Endothelial cell of umbilical vein (primary cell): ENCODE measurements around the gene TMEM252. TPM values are rescaled to one million over a fixed set of nuclear protein-coding genes. Genes with fewer than 3 reads are reported as not detected.

Experiments used
- BruUV-seq: library from RNA; stranded (reverse); fragments of 400-500 nt; replicated peaks from 2 replicates; lab custom pipeline; 2021; lab: Mats Ljungman, UMichigan
- CTCF ChIA-PET: fragments of 300-600, 350-600 bp; sonication (Branson Sonifier 250); formaldehyde crosslinking; loops from one replicate; lab custom pipeline; 2021; ENCODE audit warnings: antibody characterized with exemption, inconsistent platforms; lab: Charles Lee
- POLR2A ChIA-PET: fragments of 300-600, 350-600 bp; sonication (Branson Sonifier 250); formaldehyde crosslinking; loops from one replicate; lab custom pipeline; 2021; ENCODE audit warnings: antibody characterized with exemption, inconsistent platforms; lab: Charles Lee
- DNase-seq: peaks from one replicate; pipeline ENCODE4 v3.0.0-alpha.2; 2011; ENCODE audit warnings: low read depth, low spot score
- FAIRE-seq: peaks from 2 replicates; lab custom pipeline; 2011; peaks lifted over from hg19 to GRCh38; lab: Jason Lieb, UNC
- H2AFZ ChIP-seq: 2 replicates; pipeline ENCODE4 v1.6.0; 2012; ENCODE audit warnings: low read depth, low read length, control low read depth, inconsistent platforms
- H3K27ac ChIP-seq: 2 replicates; pipeline ENCODE4 v1.5.1; 2011; ENCODE audit warnings: low read depth, mild to moderate bottlenecking, control low read depth, low read length, moderate library complexity; ENCODE audit not compliant: insufficient read depth
- H3K27me3 ChIP-seq, 2 experiments: 2 replicates each; pipeline versions ENCODE4 v1.6.0 to v1.6.1; 2011; ENCODE audit warnings: low read length in 2 of 2, mixed read lengths in 1 of 2; ENCODE audit not compliant: control insufficient read depth in 2 of 2, insufficient read depth in 2 of 2
- H3K36me3 ChIP-seq, 2 experiments: 2 replicates in 1 of 2; 3 replicates in 1 of 2; pipeline ENCODE4 v1.5.1; 2011; ENCODE audit warnings: low read length in 2 of 2, mild to moderate bottlenecking in 1 of 2, moderate library complexity in 1 of 2; ENCODE audit not compliant: control insufficient read depth in 2 of 2, insufficient read depth in 2 of 2; ENCODE audit errors: extremely low read depth in 1 of 2
- H3K4me1 ChIP-seq: 3 replicates; pipeline ENCODE4 v1.5.1; 2011; ENCODE audit warnings: mild to moderate bottlenecking, low read length; ENCODE audit not compliant: control insufficient read depth, insufficient read depth; ENCODE audit errors: extremely low read depth
- H3K4me2 ChIP-seq: 2 replicates; pipeline ENCODE4 v1.6.1; 2011; ENCODE audit warnings: low read length, control low read depth, mixed read lengths; ENCODE audit not compliant: insufficient read depth
- H3K4me3 ChIP-seq, 3 experiments: fragments of 200-600 bp in 1 of 3; sonication (generic), shearing (Covaris generic) in 1 of 3; replicated peaks in 1 of 3; 2 replicates each; pipeline ENCODE4 v1.5.1; 2011 to 2016; ENCODE audit warnings: control low read depth in 3 of 3, low read length in 3 of 3, mild to moderate bottlenecking in 2 of 3, inconsistent platforms in 1 of 3, low read depth in 1 of 3, moderate library complexity in 1 of 3; ENCODE audit not compliant: insufficient read depth in 1 of 3
- H3K79me2 ChIP-seq: 2 replicates; pipeline ENCODE4 v1.6.0; 2012; ENCODE audit warnings: low read length, inconsistent platforms; ENCODE audit not compliant: control insufficient read depth, insufficient read depth
- H3K9ac ChIP-seq: replicated peaks from 2 replicates; pipeline ENCODE3; 2011; ENCODE audit warnings: low read length, control low read depth; ENCODE audit not compliant: insufficient read depth; ENCODE audit errors: extremely low read depth
- H3K9me1 ChIP-seq: replicated peaks from 3 replicates; pipeline ENCODE4 v1.6.0; 2011; ENCODE audit warnings: mild to moderate bottlenecking, low read length; ENCODE audit not compliant: control insufficient read depth, insufficient read depth; ENCODE audit errors: extremely low read depth
- H3K9me3 ChIP-seq: replicated peaks from 2 replicates; pipeline ENCODE4 v1.5.1; 2012; ENCODE audit warnings: low read length, inconsistent platforms; ENCODE audit not compliant: control insufficient read depth, insufficient read depth
- H4K20me1 ChIP-seq: replicated peaks from 2 replicates; pipeline ENCODE3; 2011; ENCODE audit warnings: mild to moderate bottlenecking, low read length; ENCODE audit not compliant: control insufficient read depth, insufficient read depth; ENCODE audit errors: extremely low read depth
- CTCF ChIP-seq, 2 donors: IDR thresholded peaks; 1 replicate in 1 of 2; 2 replicates in 1 of 2; pipeline ENCODE4 v1.5.1; 2011; ENCODE audit warnings: low read length in 2 of 2, mild to moderate bottlenecking in 2 of 2, moderate library complexity in 2 of 2, control low read depth in 1 of 2, inconsistent platforms in 1 of 2, low read depth in 1 of 2; ENCODE audit not compliant: insufficient read depth in 1 of 2; ENCODE audit errors: extremely low read depth in 1 of 2
- EZH2 ChIP-seq: IDR thresholded peaks from 2 replicates; pipeline ENCODE4 v1.6.1; 2012; ENCODE audit warnings: borderline replicate concordance, low read depth, mild to moderate bottlenecking, moderate library complexity, low read length, inconsistent platforms; ENCODE audit not compliant: severe bottlenecking
- FOS ChIP-seq: IDR thresholded peaks from 2 replicates; pipeline ENCODE4 v1.6.1; 2011; ENCODE audit warnings: mild to moderate bottlenecking, low read length, moderate library complexity, borderline replicate concordance; ENCODE audit not compliant: insufficient read depth
- GATA2 ChIP-seq: IDR thresholded peaks from 2 replicates; pipeline ENCODE4 v1.7.0; 2011; ENCODE audit warnings: low read depth, mild to moderate bottlenecking, moderate library complexity, mixed read lengths, low read length; ENCODE audit not compliant: insufficient read length, insufficient read depth
- JUN ChIP-seq: IDR thresholded peaks from 2 replicates; pipeline ENCODE4 v1.6.1; 2011; ENCODE audit warnings: borderline replicate concordance, low read depth; ENCODE audit not compliant: insufficient read length, insufficient read depth
- MYC ChIP-seq: IDR thresholded peaks from one replicate; pipeline ENCODE4 v1.6.1; 2011; ENCODE audit warnings: mild to moderate bottlenecking, low read depth, low read length
- POLR2A ChIP-seq: IDR thresholded peaks from 2 replicates; pipeline ENCODE4 v1.6.1; 2012; ENCODE audit warnings: low read depth, mild to moderate bottlenecking, control low read depth, low read length
- POLR2AphosphoS5 ChIP-seq: IDR thresholded peaks from 2 replicates; pipeline ENCODE4 v1.6.1; 2012; ENCODE audit warnings: low read depth, mild to moderate bottlenecking, control low read depth, low read length, moderate library complexity; ENCODE audit not compliant: insufficient read depth
- dilution Hi-C: fragments of 300-500 bp; cut with MboI; formaldehyde crosslinking; loops from one replicate; pipeline ENCODE4 v1.15.0; 2019; ENCODE audit warnings: low sequenced_read_pairs; ENCODE audit not compliant: extremely low pct_ligation_motif_present
- intact Hi-C: fragments of 100-400 bp; cut with micrococcal nuclease; formaldehyde crosslinking; loops from one replicate; pipeline ENCODE4 v1.10.0; 2022
- polyA plus RNA-seq, 4 experiments: library from polyadenylated mRNA; depleted of rRNA in 3 of 4; stranded (reverse) in 3 of 4; unstranded in 1 of 4; fragments of >200 nt; gene quantifications; 2 replicates each; pipeline versions ENCODE4 v1.2.1 to v1.2.3, GENCODE V29; 2011 to 2012; ENCODE audit warnings: missing spikeins in 1 of 4
- total RNA-seq: library from RNA; stranded (reverse); gene quantifications from 2 replicates; pipeline ENCODE4 v1.2.3, GENCODE V29; 2021
- TF ChIP-seq, protein P1 (sequence below): IDR thresholded peaks from 2 replicates; pipeline ENCODE4 v1.6.1; 2011; ENCODE audit not compliant: insufficient read depth, insufficient read length

The TMEM252 gene
- total and polyA plus RNA-seq, 2 donors (not counting 3 experiments of a cell fraction or from before 2014, with no cell fraction given): not detected

DNA sequence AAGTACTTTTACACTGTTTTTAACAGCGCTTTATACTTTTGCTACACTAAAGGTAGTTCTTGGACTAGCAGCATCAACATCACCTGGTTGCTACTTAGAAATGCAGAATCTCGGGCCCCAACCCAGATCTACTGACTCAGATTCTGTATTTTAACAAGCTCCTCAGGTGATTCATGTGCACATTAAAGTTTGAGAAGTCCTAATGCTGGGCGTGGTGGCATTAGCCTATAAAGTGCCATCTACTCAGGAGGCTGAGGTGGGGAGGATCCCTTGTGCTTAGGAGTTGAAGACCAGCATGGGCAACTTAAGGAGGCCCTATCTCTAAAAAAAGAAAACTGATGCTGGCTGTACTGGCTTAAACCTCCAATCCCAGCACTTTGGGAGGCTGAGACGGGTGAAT lies 26.7 kb downstream of the TMEM252 start:
- no peaks in the 10 kb centered on the region for H3K9me3 ChIP-seq
- H3K79me2 ChIP-seq: no peaks in the 10 kb centered on the region
- H3K4me2 ChIP-seq: no peak overlapping the region
- DNase-seq (no peak), FAIRE-seq (no peak)
- H3K27me3 ChIP-seq: no peaks in the 10 kb centered on the region
- no peak overlapping the region for H3K9ac ChIP-seq
- no peaks in the 10 kb centered on the region for H3K36me3 ChIP-seq
- H4K20me1 ChIP-seq: no peaks in the 10 kb centered on the region
- no peaks in the 10 kb centered on the region for H3K4me1 ChIP-seq
- intact Hi-C loops: no loop called here
- no peak for TF ChIP-seq POLR2A
- TF ChIP-seq, protein P1, sequence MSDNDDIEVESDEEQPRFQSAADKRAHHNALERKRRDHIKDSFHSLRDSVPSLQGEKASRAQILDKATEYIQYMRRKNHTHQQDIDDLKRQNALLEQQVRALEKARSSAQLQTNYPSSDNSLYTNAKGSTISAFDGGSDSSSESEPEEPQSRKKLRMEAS: no peak
- no peak for TF ChIP-seq CTCF (IDR thresholded peaks at IDR 0.05; ENCODE audit: extremely low read depth in 1 of 2, insufficient read depth in 1 of 2, low read depth in 1 of 2, low read length in 2 of 2)
- TF ChIP-seq JUN: no peak
- no peak for TF ChIP-seq EZH2
- TF ChIP-seq MYC: no peak
- TF ChIP-seq GATA2: no peak
- no peak for TF ChIP-seq POLR2AphosphoS5
- TF ChIP-seq FOS: no peak
- dilution Hi-C loops: no loop called here
- no peak overlapping the region for H3K4me3 ChIP-seq
- ChIA-PET POLR2A (no interaction called here), CTCF (no interaction called here)
- H3K27ac ChIP-seq: no peak overlapping the region
- BruUV-seq: no TSS peak
- H3K9me1 ChIP-seq: no peaks in the 10 kb centered on the region
- no peak overlapping the region for H2AFZ ChIP-seq
